K562 (cell line): ENCODE measurements around the gene LTBP4. TPM values are rescaled to one million over a fixed set of nuclear protein-coding genes. Genes with fewer than 3 reads are reported as not detected.

Experiments
- ATAC-seq: fragments of 200-7000 bp; cut with Tn5 transposase; 3 replicates; pipeline ENCODE4 v1.9.1; 2020; ENCODE audit warnings: moderate library complexity
- BruUV-seq: library from RNA; stranded (reverse); fragments of 400-500 nt; replicated peaks from 2 replicates; lab custom pipeline; 2021; lab: Mats Ljungman, UMichigan
- CTCF ChIA-PET: fragments of 300-600 bp; formaldehyde crosslinking; extraction: SDS; loops from one replicate; lab custom pipeline; 2021; ENCODE audit warnings: low intra/inter-chr PET ratio; lab: Yijun Ruan, JAX
- POLR2A ChIA-PET: fragments of 300-600, 350-650 bp; sonication (Branson Sonifier 250); formaldehyde crosslinking; extraction: SDS; loops from one replicate; lab custom pipeline; 2021; ENCODE audit warnings: antibody characterized with exemption, inconsistent platforms; lab: Yijun Ruan, JAX
- DNase-seq, 4 experiments: peaks; one replicate each; pipeline versions ENCODE4 v3.0.0 to v3.0.0-alpha.2; 2011 to 2018; ENCODE audit warnings: low spot score in 3 of 4, mixed read lengths in 3 of 4; ENCODE audit errors: extremely low read depth in 1 of 4
- FAIRE-seq: peaks from 2 replicates; lab custom pipeline; 2011; peaks lifted over from hg19 to GRCh38; lab: Jason Lieb, UNC
- H2AFZ ChIP-seq: 2 replicates; pipeline ENCODE4 v1.6.0; 2011; ENCODE audit warnings: low read depth, low read length, control low read depth, inconsistent platforms
- H3K27ac ChIP-seq: fragments of 200-600 bp; 3 replicates; pipeline ENCODE4 v1.8.0; 2011; ENCODE audit warnings: low read depth, mild to moderate bottlenecking, control low read depth, inconsistent platforms, low read length, moderate library complexity, mixed read lengths; ENCODE audit errors: extremely low read depth
- H3K27me3 ChIP-seq, 2 experiments: fragments of 300-600 bp in 1 of 2; 2 replicates in 1 of 2; 3 replicates in 1 of 2; pipeline versions ENCODE4 v1.6.0 to v1.8.0; 2011; ENCODE audit warnings: inconsistent platforms in 2 of 2, low read length in 2 of 2, mild to moderate bottlenecking in 1 of 2, mixed read lengths in 1 of 2, moderate library complexity in 1 of 2; ENCODE audit not compliant: control insufficient read depth in 2 of 2, insufficient read depth in 2 of 2
- H3K36me3 ChIP-seq: fragments of 300-600 bp; 3 replicates; pipeline ENCODE4 v1.8.0; 2011; ENCODE audit warnings: mild to moderate bottlenecking, low read length, inconsistent platforms; ENCODE audit not compliant: control insufficient read depth, insufficient read depth
- H3K4me1 ChIP-seq, 2 experiments: fragments of 200-600 bp in 1 of 2; replicated peaks in 1 of 2; 2 replicates in 1 of 2; 3 replicates in 1 of 2; pipeline versions ENCODE4 v1.5.1 to v1.8.0; 2011; ENCODE audit warnings: inconsistent platforms in 2 of 2, low read length in 2 of 2, mild to moderate bottlenecking in 1 of 2, mixed read lengths in 1 of 2, moderate library complexity in 1 of 2; ENCODE audit not compliant: control insufficient read depth in 2 of 2, insufficient read depth in 2 of 2
- H3K4me2 ChIP-seq: 2 replicates; pipeline ENCODE4 v1.6.1; 2011; ENCODE audit warnings: low read length, control low read depth, inconsistent platforms, mixed read lengths; ENCODE audit not compliant: insufficient read depth
- H3K4me3 ChIP-seq: fragments of 200-600 bp; sonication (generic), shearing (Covaris generic); 2 replicates; pipeline ENCODE4 v1.5.1; 2016; ENCODE audit warnings: control low read depth, inconsistent platforms
- H3K79me2 ChIP-seq: fragments of 200-600 bp; 3 replicates; pipeline ENCODE4 v1.8.0; 2011; ENCODE audit warnings: low read length, inconsistent platforms; ENCODE audit not compliant: control insufficient read depth, insufficient read depth
- H3K9ac ChIP-seq, 2 experiments: 2 replicates each; pipeline versions ENCODE4 v1.6.0 to v1.6.1; 2011; ENCODE audit warnings: low read depth in 2 of 2, low read length in 2 of 2, control low read depth in 1 of 2, inconsistent platforms in 1 of 2, mild to moderate bottlenecking in 1 of 2, mixed read lengths in 1 of 2; ENCODE audit not compliant: insufficient read depth in 1 of 2
- H3K9me1 ChIP-seq: one replicate; pipeline ENCODE4 v1.6.0; 2011; ENCODE audit warnings: inconsistent platforms, mild to moderate bottlenecking, low read length, moderate library complexity; ENCODE audit not compliant: control insufficient read depth, insufficient read depth
- H3K9me3 ChIP-seq: replicated peaks from 2 replicates; pipeline ENCODE4 v1.5.1; 2011; ENCODE audit warnings: low read depth, low read length, inconsistent platforms; ENCODE audit not compliant: control insufficient read depth, insufficient read depth
- H4K20me1 ChIP-seq: replicated peaks from 2 replicates; pipeline ENCODE4 v1.6.1; 2011; ENCODE audit warnings: low read length, inconsistent platforms, mixed read lengths; ENCODE audit not compliant: control insufficient read depth, insufficient read depth
- CGGBP1 ChIP-seq: fragments of 250-450 bp; sonication (Bioruptor Pico); IDR thresholded peaks from 2 replicates; pipeline ENCODE4 v1.9.0; 2021; ENCODE audit warnings: mild to moderate bottlenecking
- CREB5 ChIP-seq: fragments of 250-450 bp; sonication (Bioruptor Pico); IDR thresholded peaks from 2 replicates; pipeline ENCODE4 v1.5.0; 2020; ENCODE audit warnings: mild to moderate bottlenecking
- KLF16 ChIP-seq: IDR thresholded peaks from 2 replicates; pipeline ENCODE4 v1.6.1; 2016; ENCODE audit warnings: antibody characterized with exemption
- LCOR ChIP-seq: sonication (generic); formaldehyde crosslinking; IDR thresholded peaks from 2 replicates; pipeline ENCODE4 v1.8.0; 2022; ENCODE audit warnings: mild to moderate bottlenecking, missing genetic modification reagents
- MIER1 ChIP-seq: fragments of 450-650 bp; IDR thresholded peaks from 2 replicates; pipeline ENCODE4 v1.6.1; 2016; ENCODE audit warnings: antibody characterized with exemption, mild to moderate bottlenecking, low read depth
- MLLT1 ChIP-seq, 2 experiments: fragments of 450-650 bp; IDR thresholded peaks; 2 replicates each; pipeline ENCODE4 v1.6.1; 2016
- MTF1 ChIP-seq: fragments of 250-450 bp; sonication (Bioruptor Pico); IDR thresholded peaks from 2 replicates; pipeline ENCODE4 v1.9.0; 2021; ENCODE audit warnings: moderate library complexity, mild to moderate bottlenecking, inconsistent platforms, borderline replicate concordance
- NONO ChIP-seq, 2 experiments: fragments of 200-400 bp in 1 of 2; fragments of 450-650 bp in 1 of 2; formaldehyde crosslinking in 1 of 2; IDR thresholded peaks; 2 replicates each; pipeline ENCODE4 v1.6.1; 2017; ENCODE audit warnings: low read depth in 2 of 2, mild to moderate bottlenecking in 2 of 2, moderate library complexity in 2 of 2, low read length in 1 of 2
- NRF1 ChIP-seq, 2 experiments: fragments of 450-650 bp; IDR thresholded peaks in 1 of 2; conservative IDR thresholded peaks in 1 of 2; 2 replicates each; pipeline ENCODE4 v1.6.1; 2014; ENCODE audit warnings: mild to moderate bottlenecking in 2 of 2
- PHF8 ChIP-seq: fragments of 200-600 bp; sonication (generic); IDR thresholded peaks from 2 replicates; pipeline ENCODE4 v1.6.1; 2012; ENCODE audit warnings: mixed run types, mild to moderate bottlenecking, inconsistent platforms, low read length, moderate library complexity, borderline replicate concordance
- ZNF121 ChIP-seq: sonication (generic); formaldehyde crosslinking; conservative IDR thresholded peaks from 2 replicates; pipeline ENCODE4 v1.8.0; 2022; ENCODE audit warnings: missing genetic modification reagents
- ZNF133 ChIP-seq: fragments of 250-450 bp; sonication (Bioruptor Pico); IDR thresholded peaks from 2 replicates; pipeline ENCODE4 v1.4.0; 2020; ENCODE audit warnings: mild to moderate bottlenecking
- ZNF408 ChIP-seq: fragments of 250-450 bp; sonication (Bioruptor Pico); IDR thresholded peaks from 2 replicates; pipeline ENCODE4 v1.4.0; 2020; ENCODE audit warnings: low read depth, mild to moderate bottlenecking, moderate library complexity
- ZNF668 ChIP-seq: fragments of 250-450 bp; sonication (Bioruptor Pico); IDR thresholded peaks from 2 replicates; pipeline ENCODE4 v1.8.0; 2022; ENCODE audit warnings: mild to moderate bottlenecking, inconsistent platforms
- WGBS: fragments of 100-300 bp; shearing (Covaris generic); methylation state at CpG from one replicate; pipeline ENCODE4 v1.1.6; 2016; ENCODE audit warnings: low coverage, mixed read lengths; ENCODE audit not compliant: insufficient coverage; ENCODE audit errors: missing lambda C conversion rate; 5-methylcytosine and 5-hydroxymethylcytosine counted together
- in situ Hi-C: fragments of 300-500 bp; cut with MboI; formaldehyde crosslinking; loops from 4 replicates; pipeline ENCODE4 v1.15.0; 2018; ENCODE audit warnings: inconsistent platforms, mixed read lengths
- intact Hi-C: fragments of 100-400 bp; cut with micrococcal nuclease; formaldehyde crosslinking; loops from 2 replicates; pipeline ENCODE4 v1.14.2; 2022
- polyA plus RNA-seq, 8 experiments: library from polyadenylated mRNA; depleted of rRNA in 4 of 8; stranded (reverse) in 5 of 8; unstranded in 3 of 8; fragments of >200 nt; fragmentation: Nextera tagmentation in 2 of 8; fragmentation: Illumina TruSeq in 1 of 8; extraction: Ambion mirVana in 2 of 8; extraction: Trizol in 1 of 8; gene quantifications; 2 replicates each; pipeline versions ENCODE4 v1.2.1 to v1.2.3, GENCODE V29; 2011 to 2014; ENCODE audit warnings: inconsistent platforms in 1 of 8, missing spikeins in 1 of 8
- total RNA-seq, 7 experiments: library from RNA; depleted of rRNA in 6 of 7; stranded (reverse); fragments of >200 nt in 6 of 7; fragmentation: Illumina TruSeq in 2 of 7; extraction: Trizol in 2 of 7; gene quantifications; 2 replicates each; pipeline versions ENCODE4 v1.2.1 to v1.2.3, GENCODE V29; 2011 to 2021; ENCODE audit warnings: low replicate concordance in 1 of 7
- TF ChIP-seq, protein P1 (sequence below): fragments of 450-650 bp; IDR thresholded peaks from 2 replicates; pipeline ENCODE4 v1.6.1; 2016; ENCODE audit warnings: antibody characterized with exemption

Gene LTBP4
- total and polyA plus RNA-seq, 9 of the 15 experiments (the other 6 are each of a cell fraction or from before 2014, with no cell fraction given) = 0.35 to 160 (median 31.6) TPM

DNA sequence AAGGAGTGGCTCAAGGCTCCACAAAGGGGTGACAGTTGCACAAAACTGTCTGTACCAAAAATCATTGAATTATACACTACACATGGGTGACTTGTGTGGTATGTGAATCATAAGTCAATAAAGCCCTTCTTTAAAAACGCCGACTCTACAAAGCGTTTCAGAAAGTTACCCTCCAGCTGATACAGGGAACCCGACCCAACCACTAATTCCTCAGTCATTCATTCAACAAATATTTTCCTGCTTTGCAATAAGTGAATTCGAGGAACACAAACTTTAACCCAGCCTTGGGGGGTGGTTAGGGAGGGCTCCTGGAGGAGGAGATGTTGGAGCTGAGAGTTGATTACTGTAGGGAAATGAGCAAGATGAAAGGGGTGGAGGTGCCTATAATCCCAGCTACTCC is 32.0 kb downstream of the LTBP4 start:
- no peak for TF ChIP-seq NONO (IDR thresholded peaks at IDR 0.05; ENCODE audit: low read depth in 2 of 2, low read length in 1 of 2)
- TF ChIP-seq KLF16 = no peak
- TF ChIP-seq PHF8 = no peak
- TF ChIP-seq, protein P1, sequence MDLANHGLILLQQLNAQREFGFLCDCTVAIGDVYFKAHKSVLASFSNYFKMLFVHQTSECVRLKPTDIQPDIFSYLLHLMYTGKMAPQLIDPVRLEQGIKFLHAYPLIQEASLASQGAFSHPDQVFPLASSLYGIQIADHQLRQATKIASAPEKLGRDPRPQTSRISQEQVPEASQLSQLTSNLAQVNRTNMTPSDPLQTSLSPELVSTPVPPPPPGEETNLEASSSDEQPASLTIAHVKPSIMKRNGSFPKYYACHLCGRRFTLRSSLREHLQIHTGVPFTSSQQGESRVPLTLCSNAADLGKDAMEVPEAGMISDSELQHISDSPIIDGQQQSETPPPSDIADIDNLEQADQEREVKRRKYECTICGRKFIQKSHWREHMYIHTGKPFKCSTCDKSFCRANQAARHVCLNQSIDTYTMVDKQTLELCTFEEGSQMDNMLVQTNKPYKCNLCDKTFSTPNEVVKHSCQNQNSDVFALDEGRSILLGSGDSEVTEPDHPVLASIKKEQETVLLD = no peak
- no peak for TF ChIP-seq MIER1
- no peak for TF ChIP-seq ZNF408 (CRISPR knock-in tag)
- no peak for TF ChIP-seq MTF1 (CRISPR knock-in tag)
- TF ChIP-seq ZNF121 (CRISPR knock-in tag) = no peak
- TF ChIP-seq ZNF668 (CRISPR knock-in tag) = no peak
- TF ChIP-seq NRF1 (conservative IDR thresholded peaks at IDR 0.05 in 1 of 2, IDR thresholded peaks at IDR 0.05 in 1 of 2) = no peak
- no peak for TF ChIP-seq MLLT1 (IDR thresholded peaks at IDR 0.05)
- TF ChIP-seq CGGBP1 = no peak
- no peak for TF ChIP-seq ZNF133 (CRISPR knock-in tag)
- TF ChIP-seq LCOR (CRISPR knock-in tag) = no peak
- no peak for TF ChIP-seq CREB5 (CRISPR knock-in tag)
- intact Hi-C loops (no loop called here), in situ Hi-C loops (no loop called here)
- DNase-seq = no peak
- POLR2A ChIA-PET = no interaction called here
- no peak overlapping the region for H3K27ac ChIP-seq
- CTCF ChIA-PET = interaction anchor here (1.1 to 3.0 kb wide), 4 partner anchors 28 to 493 kb away, joined by 3 to 35 read pairs (median 8); no protein-coding TSS in a partner anchor
- H3K79me2 ChIP-seq = no peaks in the 10 kb centered on the region
- no peak overlapping the region for H2AFZ ChIP-seq
- H3K9me1 ChIP-seq = no peaks in the 10 kb centered on the region
- no peak overlapping the region for H3K4me3 ChIP-seq
- no peaks in the 10 kb centered on the region for H3K27me3 ChIP-seq
- ATAC-seq = no peak
- no peaks in the 10 kb centered on the region for H4K20me1 ChIP-seq
- 61% methylated on average over 5 of the region's 5 CpGs for WGBS
- no peak for FAIRE-seq
- no peak overlapping the region for H3K4me2 ChIP-seq
- BruUV-seq = no TSS peak
- H3K4me1 ChIP-seq = peaks cover 5 to 14% of the 10 kb centered on the region in 2 experiments; a peak in 4 of 5 replicates
- H3K36me3 ChIP-seq = peaks cover 20% of the 10 kb centered on the region; the same call in 2 of the 3 replicates
- peak overlapping the region in 1 of 2 experiments; percentile 10; a peak in 1 of 4 replicates for H3K9ac ChIP-seq
- no peaks in the 10 kb centered on the region for H3K9me3 ChIP-seq
